K562 (cell line): Measurements from ENCODE around the gene LRCH1. TPM values are rescaled to one million over a fixed set of nuclear protein-coding genes. Genes with fewer than 3 reads are reported as not detected.

Source experiments
- ATAC-seq: fragments of 200-7000 bp; cut with Tn5 transposase; 3 replicates; pipeline ENCODE4 v1.9.1; 2020; ENCODE audit warnings: moderate library complexity
- BruUV-seq: library from RNA; stranded (reverse); fragments of 400-500 nt; replicated peaks from 2 replicates; lab custom pipeline; 2021; lab: Mats Ljungman, UMichigan
- CTCF ChIA-PET: fragments of 300-600 bp; formaldehyde crosslinking; extraction: SDS; loops from one replicate; lab custom pipeline; 2021; ENCODE audit warnings: low intra/inter-chr PET ratio; lab: Yijun Ruan, JAX
- POLR2A ChIA-PET: fragments of 300-600, 350-650 bp; sonication (Branson Sonifier 250); formaldehyde crosslinking; extraction: SDS; loops from one replicate; lab custom pipeline; 2021; ENCODE audit warnings: antibody characterized with exemption, inconsistent platforms; lab: Yijun Ruan, JAX
- DNase-seq, 4 experiments: peaks; one replicate each; pipeline versions ENCODE4 v3.0.0 to v3.0.0-alpha.2; 2011 to 2018; ENCODE audit warnings: low spot score in 3 of 4, mixed read lengths in 3 of 4; ENCODE audit errors: extremely low read depth in 1 of 4
- FAIRE-seq: peaks from 2 replicates; lab custom pipeline; 2011; peaks lifted over from hg19 to GRCh38; lab: Jason Lieb, UNC
- H2AFZ ChIP-seq: 2 replicates; pipeline ENCODE4 v1.6.0; 2011; ENCODE audit warnings: low read depth, low read length, control low read depth, inconsistent platforms
- H3K27ac ChIP-seq: fragments of 200-600 bp; 3 replicates; pipeline ENCODE4 v1.8.0; 2011; ENCODE audit warnings: low read depth, mild to moderate bottlenecking, control low read depth, inconsistent platforms, low read length, moderate library complexity, mixed read lengths; ENCODE audit errors: extremely low read depth
- H3K27me3 ChIP-seq, 2 experiments: fragments of 300-600 bp in 1 of 2; 2 replicates in 1 of 2; 3 replicates in 1 of 2; pipeline versions ENCODE4 v1.6.0 to v1.8.0; 2011; ENCODE audit warnings: inconsistent platforms in 2 of 2, low read length in 2 of 2, mild to moderate bottlenecking in 1 of 2, mixed read lengths in 1 of 2, moderate library complexity in 1 of 2; ENCODE audit not compliant: control insufficient read depth in 2 of 2, insufficient read depth in 2 of 2
- H3K36me3 ChIP-seq: fragments of 300-600 bp; 3 replicates; pipeline ENCODE4 v1.8.0; 2011; ENCODE audit warnings: mild to moderate bottlenecking, low read length, inconsistent platforms; ENCODE audit not compliant: control insufficient read depth, insufficient read depth
- H3K4me1 ChIP-seq, 2 experiments: fragments of 200-600 bp in 1 of 2; replicated peaks in 1 of 2; 2 replicates in 1 of 2; 3 replicates in 1 of 2; pipeline versions ENCODE4 v1.5.1 to v1.8.0; 2011; ENCODE audit warnings: inconsistent platforms in 2 of 2, low read length in 2 of 2, mild to moderate bottlenecking in 1 of 2, mixed read lengths in 1 of 2, moderate library complexity in 1 of 2; ENCODE audit not compliant: control insufficient read depth in 2 of 2, insufficient read depth in 2 of 2
- H3K4me2 ChIP-seq: 2 replicates; pipeline ENCODE4 v1.6.1; 2011; ENCODE audit warnings: low read length, control low read depth, inconsistent platforms, mixed read lengths; ENCODE audit not compliant: insufficient read depth
- H3K4me3 ChIP-seq: fragments of 200-600 bp; sonication (generic), shearing (Covaris generic); 2 replicates; pipeline ENCODE4 v1.5.1; 2016; ENCODE audit warnings: control low read depth, inconsistent platforms
- H3K79me2 ChIP-seq: fragments of 200-600 bp; 3 replicates; pipeline ENCODE4 v1.8.0; 2011; ENCODE audit warnings: low read length, inconsistent platforms; ENCODE audit not compliant: control insufficient read depth, insufficient read depth
- H3K9ac ChIP-seq, 2 experiments: 2 replicates each; pipeline versions ENCODE4 v1.6.0 to v1.6.1; 2011; ENCODE audit warnings: low read depth in 2 of 2, low read length in 2 of 2, control low read depth in 1 of 2, inconsistent platforms in 1 of 2, mild to moderate bottlenecking in 1 of 2, mixed read lengths in 1 of 2; ENCODE audit not compliant: insufficient read depth in 1 of 2
- H3K9me1 ChIP-seq: one replicate; pipeline ENCODE4 v1.6.0; 2011; ENCODE audit warnings: inconsistent platforms, mild to moderate bottlenecking, low read length, moderate library complexity; ENCODE audit not compliant: control insufficient read depth, insufficient read depth
- H3K9me3 ChIP-seq: replicated peaks from 2 replicates; pipeline ENCODE4 v1.5.1; 2011; ENCODE audit warnings: low read depth, low read length, inconsistent platforms; ENCODE audit not compliant: control insufficient read depth, insufficient read depth
- H4K20me1 ChIP-seq: replicated peaks from 2 replicates; pipeline ENCODE4 v1.6.1; 2011; ENCODE audit warnings: low read length, inconsistent platforms, mixed read lengths; ENCODE audit not compliant: control insufficient read depth, insufficient read depth
- CEBPB ChIP-seq: fragments of 450-650 bp; IDR thresholded peaks from 2 replicates; pipeline ENCODE4 v1.6.1; 2016; ENCODE audit warnings: missing genetic modification characterization, missing compliant biosample characterization
- KDM1A ChIP-seq, 2 experiments: fragments of 450-650 bp; IDR thresholded peaks; 2 replicates each; pipeline ENCODE4 v1.6.1; 2016; ENCODE audit warnings: mild to moderate bottlenecking in 2 of 2
- SMAD4 ChIP-seq: fragments of 250-450 bp; sonication (Bioruptor Pico); conservative IDR thresholded peaks from 2 replicates; pipeline ENCODE4 v1.8.0; 2021; ENCODE audit warnings: inconsistent platforms, mild to moderate bottlenecking, moderate library complexity
- TRIM28 ChIP-seq: fragments of 450-650 bp; IDR thresholded peaks from 2 replicates; pipeline ENCODE4 v1.6.1; 2017
- ZNF232 ChIP-seq: sonication (generic); formaldehyde crosslinking; IDR thresholded peaks from 2 replicates; pipeline ENCODE4 v1.8.0; 2022; ENCODE audit warnings: mild to moderate bottlenecking, missing genetic modification reagents
- ZZZ3 ChIP-seq: fragments of 450-650 bp; IDR thresholded peaks from 2 replicates; pipeline ENCODE4 v1.6.1; 2016; ENCODE audit warnings: antibody characterized with exemption, mild to moderate bottlenecking, moderate library complexity
- WGBS: fragments of 100-300 bp; shearing (Covaris generic); methylation state at CpG from one replicate; pipeline ENCODE4 v1.1.6; 2016; ENCODE audit warnings: low coverage, mixed read lengths; ENCODE audit not compliant: insufficient coverage; ENCODE audit errors: missing lambda C conversion rate; 5-methylcytosine and 5-hydroxymethylcytosine counted together
- in situ Hi-C: fragments of 300-500 bp; cut with MboI; formaldehyde crosslinking; loops from 4 replicates; pipeline ENCODE4 v1.15.0; 2018; ENCODE audit warnings: inconsistent platforms, mixed read lengths
- intact Hi-C: fragments of 100-400 bp; cut with micrococcal nuclease; formaldehyde crosslinking; loops from 2 replicates; pipeline ENCODE4 v1.14.2; 2022
- polyA plus RNA-seq, 8 experiments: library from polyadenylated mRNA; depleted of rRNA in 4 of 8; stranded (reverse) in 5 of 8; unstranded in 3 of 8; fragments of >200 nt; fragmentation: Nextera tagmentation in 2 of 8; fragmentation: Illumina TruSeq in 1 of 8; extraction: Ambion mirVana in 2 of 8; extraction: Trizol in 1 of 8; gene quantifications; 2 replicates each; pipeline versions ENCODE4 v1.2.1 to v1.2.3, GENCODE V29; 2011 to 2014; ENCODE audit warnings: inconsistent platforms in 1 of 8, missing spikeins in 1 of 8
- total RNA-seq, 7 experiments: library from RNA; depleted of rRNA in 6 of 7; stranded (reverse); fragments of >200 nt in 6 of 7; fragmentation: Illumina TruSeq in 2 of 7; extraction: Trizol in 2 of 7; gene quantifications; 2 replicates each; pipeline versions ENCODE4 v1.2.1 to v1.2.3, GENCODE V29; 2011 to 2021; ENCODE audit warnings: low replicate concordance in 1 of 7

Gene LRCH1
- total and polyA plus RNA-seq, 9 of the 15 experiments (the other 6 are each of a cell fraction or from before 2014, with no cell fraction given) = 1.1 to 6.8 (median 3.7) TPM

DNA sequence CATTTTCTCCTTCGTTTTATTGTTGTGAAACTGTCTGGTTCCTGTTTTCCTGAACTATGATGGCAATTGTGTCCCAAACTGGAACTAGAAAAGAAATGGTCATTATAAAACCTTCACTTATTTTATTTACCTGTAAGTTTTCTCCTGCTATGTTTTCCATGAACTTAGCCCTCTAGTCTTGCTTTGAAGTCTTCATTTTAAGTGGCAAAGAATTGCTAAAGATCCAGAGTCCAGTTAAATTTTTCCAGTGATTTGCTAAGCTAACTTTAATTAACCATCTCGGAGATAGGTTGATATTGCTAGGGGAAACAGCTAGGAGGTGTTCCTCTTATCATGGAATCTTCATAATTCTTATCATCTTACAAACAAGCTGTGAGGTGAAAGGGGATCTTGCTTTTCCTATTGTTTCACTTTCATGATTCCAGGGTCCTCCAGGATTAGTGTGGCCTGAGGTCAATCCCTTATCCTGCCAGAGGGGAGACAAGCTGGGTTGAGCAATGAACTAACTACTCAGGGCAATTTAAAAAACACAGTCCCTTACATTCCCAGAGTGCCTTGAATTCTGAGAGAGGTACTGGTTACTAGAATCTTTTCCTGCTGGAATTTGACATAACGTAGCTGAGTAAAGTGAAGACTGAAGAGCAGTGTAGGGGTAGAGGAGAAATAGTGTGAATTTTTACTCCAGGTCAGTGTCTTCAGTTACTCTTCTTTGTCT is 131.5 kb downstream of the LRCH1 start:
- no peaks in the 10 kb centered on the region for H3K79me2 ChIP-seq
- H3K36me3 ChIP-seq = peaks cover 4% of the 10 kb centered on the region; the same call in 1 of the 3 replicates
- in situ Hi-C loops (no loop called here), intact Hi-C loops (no loop called here)
- H3K4me2 ChIP-seq = no peak overlapping the region
- no TSS peak for BruUV-seq
- no peaks in the 10 kb centered on the region for H3K9me3 ChIP-seq
- H3K27ac ChIP-seq = no peak overlapping the region
- WGBS = 56% methylated on average over 2 of the region's 3 CpGs
- H3K4me1 ChIP-seq = peaks cover 0 to 4% of the 10 kb centered on the region in 2 experiments; a peak in 1 of 5 replicates
- POLR2A ChIA-PET = interaction anchor here (0.6 kb wide), 1 partner anchor 216 kb away, joined by 3 read pairs; no protein-coding TSS in a partner anchor
- CTCF ChIA-PET = no interaction called here
- H3K9me1 ChIP-seq = no peaks in the 10 kb centered on the region
- no peak for DNase-seq
- TF ChIP-seq KDM1A (IDR thresholded peaks at IDR 0.05) (no peak), TRIM28 (no peak), CEBPB (no peak), SMAD4 (CRISPR knock-in tag) (no peak), ZZZ3 (no peak), ZNF232 (CRISPR knock-in tag) (no peak)
- TF ChIP-seq, all 486 proteins: peak for 0
- ATAC-seq (no peak), FAIRE-seq (no peak)
- Histone ChIP-seq H4K20me1 (no peaks in the 10 kb centered on the region), H3K27me3 (no peaks in the 10 kb centered on the region), H3K9ac (no peak overlapping the region), H2AFZ (no peak overlapping the region), H3K4me3 (no peak overlapping the region)
